Gastrocnemius medialis (tissue), 4 donors: ENCODE data around the gene ATP9A.

Experiments used
- CTCF ChIP-seq, 5 experiments: fragments of 450-650 bp in 3 of 5; fragments of 200-600 bp in 2 of 5; sonication (generic) in 2 of 5; IDR thresholded peaks in 4 of 5; conservative IDR thresholded peaks in 1 of 5; 1 replicate in 4 of 5; 2 replicates in 1 of 5; pipeline ENCODE4 v1.5.1; 2016 to 2019; ENCODE audit warnings: antibody characterized with exemption in 5 of 5, mild to moderate bottlenecking in 3 of 5, moderate library complexity in 3 of 5
- POLR2A ChIP-seq, 2 donors: fragments of 450-650 bp; IDR thresholded peaks; one replicate each; pipeline ENCODE4 v1.6.1; 2017; ENCODE audit warnings: antibody characterized with exemption in 2 of 2, mild to moderate bottlenecking in 2 of 2, moderate library complexity in 2 of 2

- no peak for TF ChIP-seq POLR2A (IDR thresholded peaks at IDR 0.05)
- no peak for TF ChIP-seq CTCF (IDR thresholded peaks at IDR 0.05 in 4 of 5, conservative IDR thresholded peaks at IDR 0.05 in 1 of 5)
These were observed 120.3 kb downstream of the ATP9A start for GRCh38 chr20:51647674-51648570.
